ENCODE results near the gene CDX1.

DNA sequence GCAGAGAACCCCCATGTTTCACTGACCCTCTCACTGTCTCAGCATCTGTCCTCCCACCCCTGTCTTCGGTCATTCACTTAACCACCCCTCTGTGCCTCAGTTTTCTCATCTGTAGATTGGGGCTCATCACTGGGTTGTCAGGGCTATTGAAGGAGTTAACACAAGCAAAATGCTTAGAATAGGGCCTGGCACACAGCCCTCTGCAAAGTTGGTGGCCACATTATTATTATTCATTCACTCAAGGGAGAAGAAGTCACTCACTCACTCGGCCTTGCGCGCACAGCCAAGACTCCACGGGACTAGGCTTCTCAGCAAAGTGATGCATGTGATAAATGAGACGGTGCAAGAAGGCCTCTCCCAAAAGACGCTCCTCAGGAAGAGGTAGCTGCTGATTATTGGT is 18.9 kb upstream of the CDX1 start:
- TF ChIP-seq, protein P1, sequence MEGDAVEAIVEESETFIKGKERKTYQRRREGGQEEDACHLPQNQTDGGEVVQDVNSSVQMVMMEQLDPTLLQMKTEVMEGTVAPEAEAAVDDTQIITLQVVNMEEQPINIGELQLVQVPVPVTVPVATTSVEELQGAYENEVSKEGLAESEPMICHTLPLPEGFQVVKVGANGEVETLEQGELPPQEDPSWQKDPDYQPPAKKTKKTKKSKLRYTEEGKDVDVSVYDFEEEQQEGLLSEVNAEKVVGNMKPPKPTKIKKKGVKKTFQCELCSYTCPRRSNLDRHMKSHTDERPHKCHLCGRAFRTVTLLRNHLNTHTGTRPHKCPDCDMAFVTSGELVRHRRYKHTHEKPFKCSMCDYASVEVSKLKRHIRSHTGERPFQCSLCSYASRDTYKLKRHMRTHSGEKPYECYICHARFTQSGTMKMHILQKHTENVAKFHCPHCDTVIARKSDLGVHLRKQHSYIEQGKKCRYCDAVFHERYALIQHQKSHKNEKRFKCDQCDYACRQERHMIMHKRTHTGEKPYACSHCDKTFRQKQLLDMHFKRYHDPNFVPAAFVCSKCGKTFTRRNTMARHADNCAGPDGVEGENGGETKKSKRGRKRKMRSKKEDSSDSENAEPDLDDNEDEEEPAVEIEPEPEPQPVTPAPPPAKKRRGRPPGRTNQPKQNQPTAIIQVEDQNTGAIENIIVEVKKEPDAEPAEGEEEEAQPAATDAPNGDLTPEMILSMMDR (IDR thresholded peaks at IDR 0.05): no peak
- TF ChIP-seq POLR2A (IDR thresholded peaks at IDR 0.05) (no peak), POLR2AphosphoS5 (IDR thresholded peaks at IDR 0.05) (no peak), EP300 (IDR thresholded peaks at IDR 0.05) (no peak)
